PC-9 (cell line): Measurements from ENCODE around the gene STEAP3.

Source experiments
- EZH2 ChIP-seq: fragments of 200-600 bp; sonication (generic); IDR thresholded peaks from 2 replicates; pipeline ENCODE4 v1.8.0; 2017; ENCODE audit warnings: antibody characterized with exemption, low read depth
- TF ChIP-seq, protein P1 (sequence below): fragments of 200-600 bp; sonication (generic); conservative IDR thresholded peaks from 2 replicates; pipeline ENCODE4 v1.6.1; 2017; ENCODE audit warnings: mixed run types, antibody characterized with exemption, mild to moderate bottlenecking, moderate library complexity

GRCh38 chr2:119197126-119197405 lies 26.6 kb upstream of the STEAP3 start:
- TF ChIP-seq, protein P1, sequence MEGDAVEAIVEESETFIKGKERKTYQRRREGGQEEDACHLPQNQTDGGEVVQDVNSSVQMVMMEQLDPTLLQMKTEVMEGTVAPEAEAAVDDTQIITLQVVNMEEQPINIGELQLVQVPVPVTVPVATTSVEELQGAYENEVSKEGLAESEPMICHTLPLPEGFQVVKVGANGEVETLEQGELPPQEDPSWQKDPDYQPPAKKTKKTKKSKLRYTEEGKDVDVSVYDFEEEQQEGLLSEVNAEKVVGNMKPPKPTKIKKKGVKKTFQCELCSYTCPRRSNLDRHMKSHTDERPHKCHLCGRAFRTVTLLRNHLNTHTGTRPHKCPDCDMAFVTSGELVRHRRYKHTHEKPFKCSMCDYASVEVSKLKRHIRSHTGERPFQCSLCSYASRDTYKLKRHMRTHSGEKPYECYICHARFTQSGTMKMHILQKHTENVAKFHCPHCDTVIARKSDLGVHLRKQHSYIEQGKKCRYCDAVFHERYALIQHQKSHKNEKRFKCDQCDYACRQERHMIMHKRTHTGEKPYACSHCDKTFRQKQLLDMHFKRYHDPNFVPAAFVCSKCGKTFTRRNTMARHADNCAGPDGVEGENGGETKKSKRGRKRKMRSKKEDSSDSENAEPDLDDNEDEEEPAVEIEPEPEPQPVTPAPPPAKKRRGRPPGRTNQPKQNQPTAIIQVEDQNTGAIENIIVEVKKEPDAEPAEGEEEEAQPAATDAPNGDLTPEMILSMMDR: no peak
- no peak for TF ChIP-seq EZH2
